SU-DHL-6 (cell line): ENCODE measurements around the gene SIM2.

Experiments
- H2AFZ ChIP-seq: fragments of 200-600 bp; sonication (generic); 2 replicates; pipeline ENCODE4 v1.6.1; 2014; ENCODE audit warnings: low read depth, mild to moderate bottlenecking, moderate library complexity, mixed read lengths, antibody characterized with exemption, low read length; ENCODE audit not compliant: severe bottlenecking
- H3F3A ChIP-seq: fragments of 200-600 bp; shearing (Covaris generic); 2 replicates; pipeline ENCODE4 v1.6.0; 2016; ENCODE audit warnings: antibody characterized with exemption, mild to moderate bottlenecking; ENCODE audit not compliant: insufficient read depth
- H3K27ac ChIP-seq: fragments of 200-600 bp; sonication (generic); 2 replicates; pipeline ENCODE4 v1.5.1; 2016; ENCODE audit warnings: low read depth, mild to moderate bottlenecking, low read length, moderate library complexity, mixed read lengths
- H3K27me3 ChIP-seq: fragments of 200-600 bp; sonication (generic), shearing (Covaris generic); 2 replicates; pipeline ENCODE4 v1.6.0; 2014; ENCODE audit warnings: mild to moderate bottlenecking, low read length
- H3K36me3 ChIP-seq: fragments of 200-600 bp; sonication (generic); 2 replicates; pipeline ENCODE4 v1.6.1; 2014; ENCODE audit warnings: mild to moderate bottlenecking, low read length, mixed read lengths
- H3K4me2 ChIP-seq: fragments of 300-600, 200-600 bp; shearing (Covaris generic), sonication (generic); 2 replicates; pipeline ENCODE4 v1.6.0; 2014; ENCODE audit warnings: low read length, low read depth, mild to moderate bottlenecking; ENCODE audit not compliant: poor library complexity, severe bottlenecking
- H3K4me3 ChIP-seq: fragments of 200-600 bp; sonication (generic); 2 replicates; pipeline ENCODE4 v1.5.1; 2014; ENCODE audit warnings: antibody characterized with exemption, low read length, mild to moderate bottlenecking, mixed read lengths; ENCODE audit not compliant: insufficient read depth, poor library complexity, severe bottlenecking
- H3K79me2 ChIP-seq: fragments of 200-600 bp; sonication (generic); 2 replicates; pipeline ENCODE4 v1.6.1; 2014; ENCODE audit warnings: mild to moderate bottlenecking, low read length, moderate library complexity; ENCODE audit not compliant: insufficient read depth
- H3K9ac ChIP-seq: fragments of 200-600 bp; sonication (generic); 2 replicates; pipeline ENCODE4 v1.7.0; 2014; ENCODE audit warnings: mild to moderate bottlenecking, low read length
- H3K9me2 ChIP-seq: fragments of 200-600 bp; sonication (generic); replicated peaks from 2 replicates; pipeline ENCODE4 v1.6.1; 2014; ENCODE audit warnings: low read length; ENCODE audit not compliant: insufficient read depth
- H3K9me3 ChIP-seq: fragments of 200-600 bp; sonication (generic); 2 replicates; pipeline ENCODE4 v1.6.1; 2014; ENCODE audit warnings: low read length, mixed read lengths; ENCODE audit not compliant: insufficient read depth
- H4K20me1 ChIP-seq: fragments of 200-600 bp; sonication (generic); 2 replicates; pipeline ENCODE4 v1.6.1; 2014; ENCODE audit warnings: low read depth, mild to moderate bottlenecking, antibody characterized with exemption, low read length, moderate library complexity, mixed read lengths
- CTCF ChIP-seq: fragments of 200-600 bp; sonication (generic); IDR thresholded peaks from one replicate; pipeline ENCODE4 v1.5.1; 2017; ENCODE audit warnings: antibody characterized with exemption, mild to moderate bottlenecking, low read length, moderate library complexity; ENCODE audit not compliant: insufficient read depth, poor library complexity, severe bottlenecking
- EZH2phosphoT487 ChIP-seq: fragments of 200-600 bp; sonication (generic), shearing (Covaris generic); conservative IDR thresholded peaks from 2 replicates; pipeline ENCODE4 v1.6.1; 2018; ENCODE audit warnings: mild to moderate bottlenecking, antibody characterized with exemption, low read length, moderate library complexity, mixed read lengths

SIM2 gene

GRCh38 chr21:36798491-36798890, 99.6 kb downstream of the SIM2 start:
- Histone ChIP-seq H3K4me2 (no peak overlapping the region), H3K9ac (no peak overlapping the region), H3F3A (no peaks in the 10 kb centered on the region), H3K79me2 (no peaks in the 10 kb centered on the region), H3K27me3 (no peaks in the 10 kb centered on the region), H3K9me3 (0 out of 2 replicates have a peak, but pooled peaks cover 5% of the 10 kb centered on the region), H3K9me2 (no peaks in the 10 kb centered on the region), H3K27ac (no peak overlapping the region), H4K20me1 (no peaks in the 10 kb centered on the region), H2AFZ (no peak overlapping the region), H3K36me3 (no peaks in the 10 kb centered on the region), H3K4me3 (no peak overlapping the region)
- TF ChIP-seq CTCF (no peak), EZH2phosphoT487 (no peak)
